Heart left ventricle (tissue), 16 donors: Measurements from ENCODE around the gene BMX. TPM values are rescaled to one million over a fixed set of nuclear protein-coding genes. Genes with fewer than 3 reads are reported as not detected.

Source experiments
- ATAC-seq, 4 donors: fragments of 200-7000 bp; cut with Tn5 transposase; one replicate each; pipeline ENCODE4 v1.9.1; 2020 to 2022; ENCODE audit warnings: moderate library complexity in 4 of 4, mild to moderate bottlenecking in 3 of 4, moderate number of reproducible peaks in 1 of 4
- DNase-seq, 5 donors: peaks; one replicate each; pipeline ENCODE4 v3.0.0-alpha.2; 2020
- H3K27ac ChIP-seq, 12 donors: fragments of 200-600 bp; sonication (generic) in 4 of 12; one replicate each; pipeline versions ENCODE4 v1.5.0 to v1.8.0; 2016 to 2022; ENCODE audit warnings: mild to moderate bottlenecking in 2 of 12
- H3K27me3 ChIP-seq, 9 donors: fragments of 200-600 bp; sonication (generic) in 2 of 9; one replicate each; pipeline versions ENCODE4 v1.5.1 to v1.8.0; 2016 to 2022; ENCODE audit warnings: mild to moderate bottlenecking in 3 of 9
- H3K36me3 ChIP-seq, 9 donors: fragments of 200-600 bp; sonication (generic) in 2 of 9; one replicate each; pipeline versions ENCODE4 v1.5.0 to v1.8.0; 2018 to 2022; ENCODE audit warnings: mild to moderate bottlenecking in 2 of 9
- H3K4me1 ChIP-seq, 12 donors: fragments of 200-600 bp; sonication (generic) in 4 of 12; one replicate each; pipeline versions ENCODE4 v1.5.0 to v1.8.0; 2016 to 2022; ENCODE audit warnings: mild to moderate bottlenecking in 3 of 12
- H3K4me3 ChIP-seq, 12 donors: fragments of 200-600 bp; sonication (generic) in 4 of 12; one replicate each; pipeline versions ENCODE4 v1.5.0 to v1.8.0; 2017 to 2022; ENCODE audit warnings: mild to moderate bottlenecking in 9 of 12, moderate library complexity in 4 of 12
- H3K9me3 ChIP-seq, 12 donors: fragments of 200-600 bp; sonication (generic) in 4 of 12; one replicate each; pipeline versions ENCODE4 v1.5.0 to v1.8.0; 2016 to 2022; ENCODE audit warnings: mild to moderate bottlenecking in 1 of 12
- CTCF ChIP-seq, 12 donors: fragments of 200-600 bp; sonication (generic) in 4 of 12; IDR thresholded peaks; one replicate each; pipeline versions ENCODE4 v1.5.0 to v1.8.0; 2018 to 2022; ENCODE audit warnings: antibody characterized with exemption in 12 of 12, mild to moderate bottlenecking in 5 of 12
- POLR2A ChIP-seq, 2 donors: fragments of 450-650 bp; IDR thresholded peaks; one replicate each; pipeline ENCODE4 v1.6.1; 2017; ENCODE audit warnings: antibody characterized with exemption in 2 of 2, mild to moderate bottlenecking in 2 of 2, moderate library complexity in 2 of 2
- WGBS, 4 donors: extraction: QIAGEN DNeasy Blood & Tissue Kit in 2 of 4; methylation state at CpG; one replicate each; pipeline versions ENCODE4 v1.1.5 to v1.1.7; 2013 to 2018; 5-methylcytosine and 5-hydroxymethylcytosine counted together
- intact Hi-C, 10 donors: fragments of 100-400 bp; cut with DNase I; formaldehyde crosslinking; loops; one replicate each; pipeline versions ENCODE4 v1.11.1 to v1.14.2; 2022
- polyA plus RNA-seq, 2 donors: library from polyadenylated mRNA; stranded (reverse); fragments of 200-250 nt; gene quantifications; one replicate each; pipeline ENCODE4 v1.2.3, GENCODE V29; 2013
- total RNA-seq, 9 donors: library from RNA; depleted of rRNA in 2 of 9; stranded (reverse); fragments of >200 nt in 2 of 9; fragmentation: NEBNext Ultra II Directional in 3 of 9; extraction: Animal tissue kit (Norgen Biotek cat#: 25700) in 3 of 9; gene quantifications; one replicate each; pipeline versions ENCODE4 v1.1.0 to v1.2.4, GENCODE V29; 2016 to 2023
- donor health status: ischemic (EF 13 %, LVEDD 7.1; RV severe dilation, severe dysfunction).
- donor health status: healthy with polysubstance abuse.
- donor health status: DM: no; HTN: yes; CAD: no.
- donor health status: DM: no; HTN: no; CAD: no.
- donor health status: ischemic (EF 25% LVEDD 6.9; RV normal size, moderate dysfunction).
- donor health status: ischemic (EF 25% LVEDD 5.7; RV mildly dilated, moderate dysfunction).
- donor health status: healthy.
- donor health status: DM: yes; HTN: yes; CAD: no.
- donor health status: ischemic (EF 35%, LVEDD 5.7; RV mildly dilated, moderate dysfunction).
- donor health status: nonischemic (EF 11% LVEDD 7.7; RV severe dilation, severe dysfunction).
- donor health status: DM: yes; HTN: yes; CAD: no.
- donor health status: PGD.
- donor health status: ischemic (EF 29% LVEDD 5.4; RV normal size, mild dysfunction).
- donor health status: nonischemic (EF 23%, LVEDD 6.1; RV moderate dilation, normal function).

Gene BMX
- total and polyA plus RNA-seq, 11 donors, result 0.47 to 2.8 (median 1.3) TPM

GRCh38 chrX:15579778-15580747 is 79.5 kb downstream of the BMX start:
- no peak overlapping the region for H3K4me3 ChIP-seq
- peak overlapping the region in 8 of 12 donors; percentile 17 to 76 (median 58) for H3K27ac ChIP-seq
- peak; percentile 25 to 57 (median 40) for DNase-seq
- intact Hi-C loops, result loop anchor here in 1 of 10 donors (10.0 kb wide), 1 partner anchor 235 kb away; no protein-coding TSS in a partner anchor
- peaks cover 0 to 25% (median 0%) of the 10 kb centered on the region in 9 donors for H3K36me3 ChIP-seq
- TF ChIP-seq POLR2A (IDR thresholded peaks at IDR 0.05) (no peak), CTCF (IDR thresholded peaks at IDR 0.05) (no peak)
- ATAC-seq, result peak; percentile 80 to 96 (median 91)
- H3K9me3 ChIP-seq, result peaks cover 0 to 4% (median 0%) of the 10 kb centered on the region in 12 donors
- peaks cover 0 to 49% (median 0%) of the 10 kb centered on the region in 9 donors for H3K27me3 ChIP-seq
- 36 to 48% (median 41%) methylated on average over 5 of the region's 5 CpGs for WGBS, 4 donors
- peaks cover 0 to 18% (median 0%) of the 10 kb centered on the region in 12 donors for H3K4me1 ChIP-seq

GRCh38 chrX:15594371-15594770 is 93.8 kb downstream of the BMX start:
- Histone ChIP-seq H3K27ac (peak overlapping the region in 2 of 12 donors; percentile 43 to 48), H3K4me1 (peaks cover 0 to 12% (median 0%) of the 10 kb centered on the region in 12 donors), H3K36me3 (peaks cover 0 to 20% (median 0%) of the 10 kb centered on the region in 9 donors), H3K9me3 (no peaks in the 10 kb centered on the region), H3K27me3 (peaks cover 0 to 60% (median 0%) of the 10 kb centered on the region in 9 donors), H3K4me3 (no peak overlapping the region)
- ATAC-seq (peak in 2 of 4 donors; percentile 51 to 61), DNase-seq (no peak)
- intact Hi-C loops, result loop anchor here in 4 of 10 donors (5.0 to 10.0 kb wide), 2 partner anchors 48 to 50 kb away; no protein-coding TSS in a partner anchor
- WGBS, 4 donors, result 29 to 49% (median 39%) methylated on average over 2 of the region's 2 CpGs
- TF ChIP-seq CTCF (IDR thresholded peaks at IDR 0.05), result peak in 8 of 12 donors; percentile 7 to 46 (median 20)
- TF ChIP-seq POLR2A (IDR thresholded peaks at IDR 0.05), result no peak

GRCh38 chrX:15598026-15598425 is 97.4 kb downstream of the BMX start:
- Histone ChIP-seq H3K27ac (peak overlapping the region in 8 of 12 donors; percentile 7 to 85 (median 62)), H3K9me3 (no peaks in the 10 kb centered on the region), H3K4me3 (peak overlapping the region in 6 of 12 donors; percentile 3 to 30 (median 19)), H3K27me3 (peaks cover 0 to 59% (median 0%) of the 10 kb centered on the region in 9 donors), H3K36me3 (peaks cover 0 to under 1% (median 0%) of the 10 kb centered on the region in 9 donors), H3K4me1 (peaks cover 0 to 24% (median 0%) of the 10 kb centered on the region in 12 donors)
- no peak for DNase-seq
- intact Hi-C loops, result loop anchor here in 2 of 10 donors (10.0 kb wide), 1 partner anchor 47 kb away; no protein-coding TSS in a partner anchor
- TF ChIP-seq POLR2A (IDR thresholded peaks at IDR 0.05), result no peak
- TF ChIP-seq CTCF (IDR thresholded peaks at IDR 0.05), result no peak
- WGBS, 4 donors, result 39 to 47% (median 41%) methylated on average over 3 of the region's 3 CpGs
- peak in 2 of 4 donors; percentile 55 to 81 for ATAC-seq
